Measurements from ENCODE around the gene IRF7.

The IRF7 gene

DNA sequence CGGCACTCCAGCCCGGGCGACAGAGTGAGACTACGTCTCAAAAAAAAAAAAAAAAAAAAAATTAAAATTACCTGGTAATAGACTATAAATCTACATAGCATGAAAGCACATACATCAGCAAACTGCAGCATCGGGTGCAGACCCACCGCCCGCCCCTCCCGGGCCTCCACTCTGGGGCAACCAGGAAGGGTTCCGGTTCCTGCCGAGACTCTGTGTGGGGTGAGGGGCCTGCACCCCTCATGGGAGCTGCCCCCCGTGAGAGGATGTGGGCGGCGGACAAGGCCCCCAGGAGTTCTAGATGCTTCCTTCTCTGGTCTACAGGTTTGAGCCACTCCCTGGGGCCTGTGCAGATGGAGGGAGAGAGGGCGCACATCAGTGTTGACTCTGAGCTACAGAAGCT, 30.5 kb upstream of the IRF7 start:
- TF ChIP-seq CTCF (IDR thresholded peaks at IDR 0.05; ENCODE audit: low read depth, low read length), result no peak
- H3K4me3 ChIP-seq (ENCODE audit: low read depth, low read length), result no peak overlapping the region

DNA sequence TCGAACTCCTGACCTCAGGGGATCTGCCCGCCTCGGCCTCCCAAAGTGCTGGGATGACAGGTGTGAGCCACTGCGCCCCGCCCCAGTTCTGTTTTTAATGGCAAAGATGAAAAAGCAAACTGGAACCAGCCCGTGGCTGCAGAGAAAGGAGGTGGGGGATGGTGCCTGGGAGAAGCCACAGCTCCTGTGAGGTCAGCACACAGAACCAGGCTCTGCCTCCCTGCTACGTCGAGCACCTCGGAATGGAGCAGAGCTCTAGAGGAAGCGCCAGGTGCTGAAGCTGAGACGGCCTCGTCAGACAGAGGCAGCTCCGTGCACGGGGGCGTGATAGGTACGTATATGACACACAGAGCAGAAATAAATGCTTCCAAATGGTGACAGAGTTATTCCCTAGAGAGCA, 29.8 kb upstream of the IRF7 start:
- no peak overlapping the region for H3K4me3 ChIP-seq (ENCODE audit: low read depth, low read length)
- no peak for TF ChIP-seq CTCF (IDR thresholded peaks at IDR 0.05; ENCODE audit: low read depth, low read length)

- TF ChIP-seq CTCF (IDR thresholded peaks at IDR 0.05; ENCODE audit: low read depth, low read length), result no peak
- H3K4me3 ChIP-seq (ENCODE audit: low read depth, low read length), result no peak overlapping the region
Observed at GRCh38 chr11:643849-644738, 28.3 kb upstream of the IRF7 start.

GRCh38 chr11:643366-643765, 27.6 kb upstream of the IRF7 start:
- no peak overlapping the region for H3K4me3 ChIP-seq (ENCODE audit: low read depth, low read length)
- TF ChIP-seq CTCF (IDR thresholded peaks at IDR 0.05; ENCODE audit: low read depth, low read length), result no peak

- TF ChIP-seq CTCF (IDR thresholded peaks at IDR 0.05; ENCODE audit: low read depth, low read length), result no peak
- no peak overlapping the region for H3K4me3 ChIP-seq (ENCODE audit: low read depth, low read length)
Observed at GRCh38 chr11:641806-642370, 26.1 kb upstream of the IRF7 start.

- no peak for TF ChIP-seq CTCF (IDR thresholded peaks at IDR 0.05; ENCODE audit: low read depth, low read length)
- H3K4me3 ChIP-seq (ENCODE audit: low read depth, low read length), result no peak overlapping the region
Observed at GRCh38 chr11:640021-640706, 24.4 kb upstream of the IRF7 start.
